A549 (cell line): ENCODE measurements around the gene USP20. TPM values are rescaled to one million over a fixed set of nuclear protein-coding genes. Genes with fewer than 3 reads are reported as not detected.

Experiments used
- ATAC-seq, 2 experiments: fragments of 200-7000 bp in 1 of 2; fragments of >200 bp in 1 of 2; cut with Nextera tagmentation in 1 of 2; cut with Tn5 transposase in 1 of 2; 3 replicates each; pipeline versions ENCODE4 v1.8.0 to v1.9.1; 2018 to 2020; ENCODE audit warnings: mild to moderate bottlenecking in 1 of 2, moderate library complexity in 1 of 2
- CTCF ChIA-PET: fragments of 300-600 bp; sonication (Branson Sonifier 250); formaldehyde crosslinking; extraction: SDS; loops from one replicate; lab custom pipeline; 2021; ENCODE audit warnings: antibody characterized with exemption, inconsistent platforms; lab: Yijun Ruan, JAX
- POLR2A ChIA-PET: fragments of 350-600 bp; formaldehyde crosslinking; extraction: SDS; loops from one replicate; lab custom pipeline; 2021; ENCODE audit warnings: antibody characterized with exemption, inconsistent platforms; lab: Yijun Ruan, JAX
- DNase-seq, 2 experiments: peaks; one replicate each; pipeline versions ENCODE4 v3.0.0 to v3.0.0-alpha.2; 2011 to 2016; ENCODE audit warnings: low read depth in 1 of 2, low spot score in 1 of 2
- FAIRE-seq: peaks from 2 replicates; lab custom pipeline; 2011; peaks lifted over from hg19 to GRCh38; lab: Jason Lieb, UNC
- H3K27ac ChIP-seq, 2 experiments: fragments of >200 bp; sonication (Bioruptor Twin); formaldehyde crosslinking; 3 replicates each; pipeline ENCODE4 v1.5.1; 2016 to 2017
- H3K4me1 ChIP-seq: fragments of >200 bp; sonication (Bioruptor Twin); formaldehyde crosslinking; 3 replicates; pipeline ENCODE4 v1.6.1; 2016
- H3K4me2 ChIP-seq: fragments of >200 bp; sonication (Bioruptor Twin); formaldehyde crosslinking; 3 replicates; pipeline ENCODE4 v1.6.1; 2016
- H3K4me3 ChIP-seq: fragments of >200 bp; sonication (Bioruptor Twin); formaldehyde crosslinking; 3 replicates; pipeline ENCODE4 v1.5.1; 2016
- H3K9me3 ChIP-seq: fragments of >200 bp; sonication (Bioruptor Twin); formaldehyde crosslinking; 3 replicates; pipeline ENCODE4 v1.6.1; 2016
- BHLHE40 ChIP-seq: IDR thresholded peaks from 2 replicates; pipeline ENCODE4 v1.6.1; 2012; ENCODE audit warnings: low read depth, low read length, inconsistent platforms
- FOSB ChIP-seq: fragments of 250-450 bp; sonication (Bioruptor Pico); IDR thresholded peaks from 2 replicates; pipeline ENCODE4 v1.5.0; 2020; ENCODE audit warnings: mild to moderate bottlenecking, moderate library complexity
- MYC ChIP-seq: IDR thresholded peaks from 2 replicates; pipeline ENCODE4 v1.6.1; 2012; ENCODE audit warnings: mild to moderate bottlenecking, inconsistent platforms, low read length, improper control_type of control experiment, borderline replicate concordance
- NFE2L2 ChIP-seq: fragments of 150-350 bp; conservative IDR thresholded peaks from 2 replicates; pipeline ENCODE4 v1.6.1; 2014; ENCODE audit warnings: low read length
- RAD21 ChIP-seq, 2 experiments: fragments of >200 bp in 1 of 2; sonication (Bioruptor Twin) in 1 of 2; formaldehyde crosslinking in 1 of 2; IDR thresholded peaks in 1 of 2; conservative IDR thresholded peaks in 1 of 2; 2 replicates in 1 of 2; 3 replicates in 1 of 2; pipeline ENCODE4 v1.6.1; 2012 to 2018; ENCODE audit warnings: inconsistent platforms in 1 of 2
- RARB ChIP-seq: fragments of 250-450 bp; sonication (Bioruptor Pico); IDR thresholded peaks from 2 replicates; pipeline ENCODE4 v1.8.0; 2021; ENCODE audit warnings: mild to moderate bottlenecking, moderate library complexity
- SMC3 ChIP-seq: fragments of >200 bp; sonication (Bioruptor Twin); formaldehyde crosslinking; IDR thresholded peaks from 3 replicates; pipeline ENCODE4 v1.6.1; 2018; ENCODE audit warnings: inconsistent platforms
- WGBS: methylation state at CpG from one replicate; pipeline ENCODE4 v1.1.6; 2017; ENCODE audit errors: missing lambda C conversion rate; 5-methylcytosine and 5-hydroxymethylcytosine counted together
- polyA plus RNA-seq, 4 experiments: library from polyadenylated mRNA; depleted of rRNA in 3 of 4; stranded (reverse); fragments of >200 nt; fragmentation: RNase III in 1 of 4; extraction: RNeasy Plus Mini Kit Qiagen cat#74134 plus additional on column Dnase treatment in 1 of 4; gene quantifications; 2 replicates in 3 of 4; 3 replicates in 1 of 4; pipeline ENCODE4 v1.2.3, GENCODE V29; 2011 to 2017
- small RNA-seq, 6 experiments: library from RNA; depleted of rRNA; stranded (forward); fragments of <200 nt; gene quantifications; one replicate each; pipeline ENCODE3, GENCODE V24; 2012
- TF ChIP-seq, protein P1 (sequence below): fragments of 450-650 bp; IDR thresholded peaks from 2 replicates; pipeline ENCODE4 v1.6.1; 2014; ENCODE audit warnings: antibody characterized with exemption
- TF ChIP-seq, protein P2 (sequence below): fragments of >200 bp; sonication (Bioruptor Twin); formaldehyde crosslinking; IDR thresholded peaks from 3 replicates; pipeline ENCODE4 v1.5.1; 2016
- TF ChIP-seq, protein P3 (sequence below): fragments of >200 bp; sonication (Bioruptor Twin); formaldehyde crosslinking; IDR thresholded peaks from 3 replicates; pipeline ENCODE4 v1.6.1; 2016

Gene USP20
- polyA plus RNA-seq, 2 of the 4 experiments (the other 2 are of a cell fraction): 3.9 to 5.0 TPM

- Histone ChIP-seq H3K4me2 (no peak overlapping the region), H3K9me3 (no peaks in the 10 kb centered on the region), H3K4me3 (no peak overlapping the region), H3K27ac (no peak overlapping the region), H3K4me1 (no peaks in the 10 kb centered on the region)
- FAIRE-seq (no peak), DNase-seq (no peak), ATAC-seq (no peak)
- POLR2A ChIA-PET: no interaction called here
- CTCF ChIA-PET: interaction anchor here (0.7 to 1.0 kb wide), 2 partner anchors 11 to 943 kb away, joined by 4 read pairs; no protein-coding TSS in a partner anchor
- WGBS: 83% methylated on average over 9 of the region's 9 CpGs
- no peak for TF ChIP-seq FOSB (CRISPR knock-in tag)
- no peak for TF ChIP-seq RARB (CRISPR knock-in tag)
- 0 out of 5 replicates have a peak, but pooled peaks of 1 of the 2 experiments have one; percentile 2 for TF ChIP-seq RAD21 (conservative IDR thresholded peaks at IDR 0.05 in 1 of 2, IDR thresholded peaks at IDR 0.05 in 1 of 2)
- TF ChIP-seq, protein P1, sequence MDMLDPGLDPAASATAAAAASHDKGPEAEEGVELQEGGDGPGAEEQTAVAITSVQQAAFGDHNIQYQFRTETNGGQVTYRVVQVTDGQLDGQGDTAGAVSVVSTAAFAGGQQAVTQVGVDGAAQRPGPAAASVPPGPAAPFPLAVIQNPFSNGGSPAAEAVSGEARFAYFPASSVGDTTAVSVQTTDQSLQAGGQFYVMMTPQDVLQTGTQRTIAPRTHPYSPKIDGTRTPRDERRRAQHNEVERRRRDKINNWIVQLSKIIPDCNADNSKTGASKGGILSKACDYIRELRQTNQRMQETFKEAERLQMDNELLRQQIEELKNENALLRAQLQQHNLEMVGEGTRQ: no peak
- TF ChIP-seq NFE2L2: no peak
- TF ChIP-seq MYC: no peak
- TF ChIP-seq, protein P2, sequence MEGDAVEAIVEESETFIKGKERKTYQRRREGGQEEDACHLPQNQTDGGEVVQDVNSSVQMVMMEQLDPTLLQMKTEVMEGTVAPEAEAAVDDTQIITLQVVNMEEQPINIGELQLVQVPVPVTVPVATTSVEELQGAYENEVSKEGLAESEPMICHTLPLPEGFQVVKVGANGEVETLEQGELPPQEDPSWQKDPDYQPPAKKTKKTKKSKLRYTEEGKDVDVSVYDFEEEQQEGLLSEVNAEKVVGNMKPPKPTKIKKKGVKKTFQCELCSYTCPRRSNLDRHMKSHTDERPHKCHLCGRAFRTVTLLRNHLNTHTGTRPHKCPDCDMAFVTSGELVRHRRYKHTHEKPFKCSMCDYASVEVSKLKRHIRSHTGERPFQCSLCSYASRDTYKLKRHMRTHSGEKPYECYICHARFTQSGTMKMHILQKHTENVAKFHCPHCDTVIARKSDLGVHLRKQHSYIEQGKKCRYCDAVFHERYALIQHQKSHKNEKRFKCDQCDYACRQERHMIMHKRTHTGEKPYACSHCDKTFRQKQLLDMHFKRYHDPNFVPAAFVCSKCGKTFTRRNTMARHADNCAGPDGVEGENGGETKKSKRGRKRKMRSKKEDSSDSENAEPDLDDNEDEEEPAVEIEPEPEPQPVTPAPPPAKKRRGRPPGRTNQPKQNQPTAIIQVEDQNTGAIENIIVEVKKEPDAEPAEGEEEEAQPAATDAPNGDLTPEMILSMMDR: no peak
These were observed 94.4 kb downstream of the USP20 start for GRCh38 chr9:129929496-129930125.

DNA sequence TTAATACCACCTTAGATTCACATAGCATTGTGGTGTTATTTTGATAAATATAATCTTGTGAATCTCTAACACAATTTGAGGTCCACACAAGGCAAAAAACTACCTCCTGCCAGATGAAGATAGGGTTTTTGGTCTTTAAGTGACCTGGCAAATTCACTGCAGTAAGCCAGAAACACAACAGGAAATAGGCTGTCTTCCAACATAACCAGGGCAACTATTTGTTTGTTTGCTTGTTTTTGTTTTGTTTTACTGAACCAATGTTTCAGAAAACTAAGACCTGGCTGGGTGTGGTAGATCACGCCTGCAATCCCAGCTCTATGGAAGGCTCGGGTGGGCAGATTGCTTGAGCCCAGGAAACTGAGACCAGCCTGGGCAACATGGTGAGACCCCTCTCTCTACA is 95.5 kb downstream of the USP20 start:
- POLR2A ChIA-PET: interaction anchor here (0.6 kb wide), 1 partner anchor 76 kb away, joined by 3 read pairs; no protein-coding TSS in a partner anchor
- H3K4me2 ChIP-seq: no peak overlapping the region
- WGBS: 97% methylated on average over 2 of the region's 2 CpGs
- ATAC-seq (no peak), DNase-seq (no peak), FAIRE-seq (no peak)
- H3K4me3 ChIP-seq: no peak overlapping the region
- H3K9me3 ChIP-seq: no peaks in the 10 kb centered on the region
- CTCF ChIA-PET: interaction anchor here (0.8 kb wide), 1 partner anchor 12 kb away, joined by 3 read pairs; no protein-coding TSS in a partner anchor
- no peak overlapping the region for H3K27ac ChIP-seq
- no peaks in the 10 kb centered on the region for H3K4me1 ChIP-seq
- TF ChIP-seq BHLHE40: no peak
- no peak for TF ChIP-seq SMC3
- TF ChIP-seq, protein P3, sequence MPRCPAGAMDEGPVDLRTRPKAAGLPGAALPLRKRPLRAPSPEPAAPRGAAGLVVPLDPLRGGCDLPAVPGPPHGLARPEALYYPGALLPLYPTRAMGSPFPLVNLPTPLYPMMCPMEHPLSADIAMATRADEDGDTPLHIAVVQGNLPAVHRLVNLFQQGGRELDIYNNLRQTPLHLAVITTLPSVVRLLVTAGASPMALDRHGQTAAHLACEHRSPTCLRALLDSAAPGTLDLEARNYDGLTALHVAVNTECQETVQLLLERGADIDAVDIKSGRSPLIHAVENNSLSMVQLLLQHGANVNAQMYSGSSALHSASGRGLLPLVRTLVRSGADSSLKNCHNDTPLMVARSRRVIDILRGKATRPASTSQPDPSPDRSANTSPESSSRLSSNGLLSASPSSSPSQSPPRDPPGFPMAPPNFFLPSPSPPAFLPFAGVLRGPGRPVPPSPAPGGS: no peak
- no peak for TF ChIP-seq NFE2L2
- TF ChIP-seq, all 56 proteins: peak for 0

Small RNA genes within 50 kb of the gene (small RNA-seq; reads per million reads assigned to genes)
- gene MIR6855: 0 to 3.3 (median 0) reads per million in 6 experiments

Other genes with a start within 250 kb of the USP20 start
- gene C9orf50, start 214.4 kb upstream of the USP20 start, polyA plus RNA-seq (2011; rRNA removed): 0.10 TPM in 1 of 2 replicates, not detected in the other
- gene C9orf50, start 214.4 kb upstream of the USP20 start, polyA plus RNA-seq (2017; fragmentation: RNase III; extraction: RNeasy Plus Mini Kit Qiagen cat#74134 plus additional on column Dnase treatment): 0.05 TPM in 1 of 3 replicates, not detected in the others
- 39.2 and 49.4 TPM in 2 replicates for gene NTMT1, start 209.3 kb upstream of the USP20 start, polyA plus RNA-seq (2011; rRNA removed)
- gene NTMT1, start 209.3 kb upstream of the USP20 start, polyA plus RNA-seq (2017; fragmentation: RNase III; extraction: RNeasy Plus Mini Kit Qiagen cat#74134 plus additional on column Dnase treatment): 75.8 to 96.4 TPM (median 92.2 TPM) in 3 replicates
- gene ASB6, start 193.3 kb upstream of the USP20 start, polyA plus RNA-seq (2011; rRNA removed): 9.2 and 9.4 TPM in 2 replicates
- gene ASB6, start 193.3 kb upstream of the USP20 start, polyA plus RNA-seq (2017; fragmentation: RNase III; extraction: RNeasy Plus Mini Kit Qiagen cat#74134 plus additional on column Dnase treatment): 16.3 to 17.3 TPM (median 16.3 TPM) in 3 replicates
- 0.90 and 0.95 TPM in 2 replicates for gene PRRX2, start 169.8 kb upstream of the USP20 start, polyA plus RNA-seq (2011; rRNA removed)
- gene PRRX2, start 169.8 kb upstream of the USP20 start, polyA plus RNA-seq (2017; fragmentation: RNase III; extraction: RNeasy Plus Mini Kit Qiagen cat#74134 plus additional on column Dnase treatment): 2.2 to 2.7 TPM (median 2.3 TPM) in 3 replicates
- gene PTGES, start 82.4 kb upstream of the USP20 start, polyA plus RNA-seq (2011; rRNA removed): 19.1 and 22.1 TPM in 2 replicates
- 48.1 to 58.8 TPM (median 53.7 TPM) in 3 replicates for gene PTGES, start 82.4 kb upstream of the USP20 start, polyA plus RNA-seq (2017; fragmentation: RNase III; extraction: RNeasy Plus Mini Kit Qiagen cat#74134 plus additional on column Dnase treatment)
- gene TOR1B, start 32.3 kb upstream of the USP20 start, polyA plus RNA-seq (2011; rRNA removed): 32.4 and 38.0 TPM in 2 replicates
- 23.3 to 26.9 TPM (median 24.9 TPM) in 3 replicates for gene TOR1B, start 32.3 kb upstream of the USP20 start, polyA plus RNA-seq (2017; fragmentation: RNase III; extraction: RNeasy Plus Mini Kit Qiagen cat#74134 plus additional on column Dnase treatment)
- 74.9 and 77.3 TPM in 2 replicates for gene TOR1A, start 11.3 kb upstream of the USP20 start, polyA plus RNA-seq (2011; rRNA removed)
- gene TOR1A, start 11.3 kb upstream of the USP20 start, polyA plus RNA-seq (2017; fragmentation: RNase III; extraction: RNeasy Plus Mini Kit Qiagen cat#74134 plus additional on column Dnase treatment): 52.3 to 58.7 TPM (median 54.0 TPM) in 3 replicates
- gene C9orf78, start 183 bp upstream of the USP20 start, polyA plus RNA-seq (2011; rRNA removed): 58.0 and 91.4 TPM in 2 replicates
- gene C9orf78, start 183 bp upstream of the USP20 start, polyA plus RNA-seq (2017; fragmentation: RNase III; extraction: RNeasy Plus Mini Kit Qiagen cat#74134 plus additional on column Dnase treatment): 111 to 131 TPM (median 127 TPM) in 3 replicates
- gene FNBP1, start 207.7 kb downstream of the USP20 start, polyA plus RNA-seq (2011; rRNA removed): 15.6 and 17.9 TPM in 2 replicates
- gene FNBP1, start 207.7 kb downstream of the USP20 start, polyA plus RNA-seq (2017; fragmentation: RNase III; extraction: RNeasy Plus Mini Kit Qiagen cat#74134 plus additional on column Dnase treatment): 10.3 to 11.4 TPM (median 10.6 TPM) in 3 replicates
- 45.1 and 62.4 TPM in 2 replicates for gene GPR107, start 218.4 kb downstream of the USP20 start, polyA plus RNA-seq (2011; rRNA removed)
- gene GPR107, start 218.4 kb downstream of the USP20 start, polyA plus RNA-seq (2017; fragmentation: RNase III; extraction: RNeasy Plus Mini Kit Qiagen cat#74134 plus additional on column Dnase treatment): 28.1 to 30.1 TPM (median 28.2 TPM) in 3 replicates